GM18873 (cell line): ENCODE results near the gene CSTF3.
"Not testable (repeated sequence)": the region's sequence is repeated elsewhere in the genome, so short reads cannot be mapped to it uniquely, and the experiment has no call there.

Source experiments
- ATAC-seq: cut with Tn5 transposase; IDR thresholded peaks from one replicate; pipeline ENCODE4 v1.9.1; 2021; ENCODE audit warnings: mild to moderate bottlenecking, moderate library complexity, moderate number of reproducible peaks; ENCODE audit not compliant: unreplicated experiment, low FRiP score

CSTF3 gene

DNA sequence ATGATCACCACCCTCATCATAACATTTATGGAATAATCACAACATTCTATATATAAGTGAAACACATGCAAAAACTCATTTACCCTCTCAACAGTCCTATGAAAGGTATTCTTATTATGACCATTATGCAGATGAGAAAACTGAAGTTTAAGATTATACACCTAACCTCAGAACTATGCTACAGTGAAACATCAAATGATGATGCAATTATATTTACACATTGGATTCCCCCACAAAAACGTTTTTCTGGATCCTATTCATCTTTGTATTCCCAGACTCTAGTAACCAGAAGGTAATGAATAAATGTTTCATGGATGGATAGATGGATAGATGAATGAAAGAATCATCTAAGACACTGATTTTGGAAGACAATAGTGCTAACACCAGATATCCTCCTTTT lies 67.1 kb downstream of the CSTF3 start:
- ATAC-seq = no peak

DNA sequence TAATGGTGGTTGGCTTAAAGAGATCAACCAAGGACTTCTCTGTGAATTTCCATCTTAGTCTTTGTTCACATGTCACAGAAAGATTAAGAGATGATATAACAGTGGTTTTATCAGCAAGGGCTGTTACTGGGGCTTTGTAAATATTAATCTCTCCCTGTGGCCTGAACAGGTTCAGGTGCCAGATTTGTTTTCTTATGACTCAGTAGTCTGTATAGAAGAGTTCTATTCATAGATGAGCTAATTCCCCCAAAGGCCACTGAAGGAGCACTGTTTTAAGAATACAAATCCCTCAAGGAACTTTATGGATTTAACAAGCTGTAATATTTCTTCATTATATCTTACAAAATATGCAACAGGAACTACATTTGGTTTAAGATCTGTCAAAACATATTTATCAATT lies 71.5 kb downstream of the CSTF3 start:
- no peak for ATAC-seq

DNA sequence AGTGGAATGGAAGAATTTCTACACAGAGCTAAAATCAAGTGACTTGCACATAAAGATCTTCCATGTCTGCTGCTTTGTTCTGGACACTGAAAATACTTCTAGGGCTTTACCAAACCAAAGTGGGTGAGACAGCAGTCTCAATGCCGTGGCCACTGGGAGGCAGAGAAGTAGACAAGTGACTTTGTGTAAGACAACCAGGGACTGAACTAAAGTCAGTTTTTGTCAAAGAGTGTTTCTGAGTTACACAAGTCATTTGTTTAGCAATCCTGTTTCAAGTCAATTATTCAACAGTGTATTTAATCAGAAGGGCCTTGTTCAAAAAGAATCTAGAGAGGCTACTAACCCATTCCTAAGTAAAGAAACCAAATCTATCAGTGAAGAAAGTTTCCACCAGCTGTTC lies 75.3 kb downstream of the CSTF3 start:
- ATAC-seq = no peak

DNA sequence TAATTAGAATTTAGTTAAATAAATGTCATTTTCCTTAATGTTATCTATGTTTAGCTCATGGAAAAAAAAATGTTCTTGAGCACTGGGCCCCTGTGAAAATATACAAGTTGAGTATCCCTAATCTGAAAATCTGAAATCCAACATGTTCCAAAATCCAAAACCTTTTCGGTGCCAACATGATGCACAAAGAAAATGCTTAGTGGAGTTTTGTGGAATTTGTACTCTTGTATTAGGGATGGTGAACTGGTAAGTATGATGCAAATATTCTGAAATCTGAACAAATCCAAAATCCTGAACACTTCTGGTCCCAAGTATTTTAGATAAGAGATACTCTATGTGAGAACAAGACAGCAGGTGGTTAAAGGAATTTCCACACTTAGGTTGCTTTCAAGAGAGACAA lies 77.4 kb downstream of the CSTF3 start:
- no peak for ATAC-seq

DNA sequence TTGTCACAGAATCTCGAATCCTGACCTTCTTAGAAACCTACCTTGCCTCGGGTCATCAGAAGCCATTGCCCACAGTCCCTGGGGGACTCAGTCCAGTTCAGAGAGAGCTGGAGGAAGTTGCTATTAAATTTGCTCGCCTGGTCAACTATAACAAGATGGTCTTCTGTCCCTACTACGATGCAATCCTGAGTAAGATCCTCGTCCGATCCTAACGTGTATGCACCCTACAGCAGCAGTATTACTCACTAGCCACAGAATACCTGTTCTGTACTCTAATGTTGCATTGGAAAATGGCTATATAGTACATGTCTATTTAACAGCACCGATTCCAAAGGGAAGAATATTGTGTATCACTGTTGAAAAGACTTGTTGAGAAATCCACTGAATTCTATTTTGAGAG lies 88.8 kb downstream of the CSTF3 start:
- no peak for ATAC-seq

DNA sequence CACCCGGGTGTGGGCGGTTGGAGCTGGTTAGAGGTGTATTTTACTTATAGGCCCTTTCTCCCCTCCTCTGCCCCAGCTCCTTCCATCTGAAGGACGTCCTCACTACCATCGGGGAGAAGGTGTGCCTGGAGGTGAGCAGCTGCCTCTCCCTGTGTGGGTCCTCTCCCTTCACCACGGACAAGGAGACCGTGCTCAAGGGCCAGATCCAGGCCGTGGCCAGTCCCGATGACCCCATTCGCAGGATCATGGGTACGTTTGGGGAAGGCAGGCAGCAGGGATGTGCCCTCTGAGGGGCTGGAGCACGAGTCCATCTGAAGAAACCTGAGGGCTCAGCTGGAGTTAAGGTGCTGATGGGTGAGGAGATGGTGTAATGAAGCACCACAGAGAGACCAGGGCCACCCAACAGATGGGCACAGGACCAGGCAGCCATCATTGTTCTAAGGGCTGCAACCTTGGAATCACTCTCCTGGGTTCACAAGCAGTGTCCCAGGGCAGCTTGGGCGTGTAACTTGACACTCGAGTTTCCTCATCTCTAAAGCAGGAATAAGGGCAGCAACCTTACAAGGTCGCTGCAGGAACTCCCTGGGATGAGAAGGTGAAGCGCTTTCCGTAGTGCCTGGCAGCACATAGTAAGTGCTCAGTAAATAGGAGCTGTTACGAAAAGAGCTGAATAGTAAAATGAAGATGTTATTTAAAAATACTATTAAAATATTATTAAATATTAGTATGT lies 92.5 kb downstream of the CSTF3 start:
- ATAC-seq = no peak

DNA sequence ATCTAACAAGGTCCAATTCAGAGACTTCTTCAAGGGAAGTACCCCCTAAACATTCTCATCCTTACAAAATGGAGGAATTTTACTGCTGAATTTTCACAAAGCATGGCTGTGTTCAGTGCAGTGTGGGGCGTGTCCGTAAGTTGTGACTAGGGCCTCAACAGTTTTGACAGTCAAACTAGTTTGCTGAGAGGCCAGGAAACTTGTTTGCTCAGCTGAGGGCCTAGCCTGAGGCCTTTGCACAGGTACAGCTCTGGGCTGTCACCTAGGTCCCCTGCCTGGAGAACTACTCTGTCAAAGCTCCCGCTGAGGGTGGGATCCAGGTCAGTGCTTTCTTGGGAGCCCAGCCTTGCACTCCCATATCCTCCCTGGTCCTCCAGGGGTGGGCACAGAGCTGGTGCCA lies 94.0 kb downstream of the CSTF3 start:
- ATAC-seq = no peak

DNA sequence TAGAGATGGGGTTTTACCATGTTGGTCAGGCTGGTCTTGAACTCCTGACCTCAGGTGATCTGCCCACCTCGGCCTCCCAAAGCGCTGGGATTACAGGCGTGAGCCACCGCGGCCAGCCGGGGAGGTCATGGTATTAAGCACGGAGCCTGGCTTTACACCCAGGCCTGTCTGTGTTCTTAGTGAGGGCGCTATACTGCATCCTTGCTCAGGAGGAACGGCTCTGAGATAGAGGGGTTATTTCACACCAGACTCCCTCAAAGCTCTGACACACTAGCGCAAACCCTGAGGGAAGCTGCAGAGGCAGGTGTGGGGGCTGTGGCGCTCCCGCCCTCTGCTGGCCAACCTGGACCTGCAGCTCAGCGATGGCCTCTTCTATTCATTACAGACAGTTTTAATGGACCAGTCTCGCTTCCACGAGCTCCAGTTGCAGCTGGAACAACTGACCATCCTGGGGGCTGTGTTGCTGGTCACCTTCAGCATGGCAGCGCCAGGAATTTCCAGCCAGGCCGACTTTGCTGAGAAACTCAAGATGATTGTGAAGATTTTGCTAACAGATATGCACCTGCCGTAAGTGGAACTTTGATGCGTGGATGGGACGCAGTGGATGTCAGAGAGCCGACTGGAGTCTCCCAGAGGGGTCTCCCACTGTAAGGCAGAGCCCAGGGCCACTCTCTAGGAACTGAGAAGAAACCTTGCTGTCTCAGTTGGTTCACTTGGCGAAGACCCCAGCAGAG lies 95.7 kb downstream of the CSTF3 start:
- no peak for ATAC-seq

DNA sequence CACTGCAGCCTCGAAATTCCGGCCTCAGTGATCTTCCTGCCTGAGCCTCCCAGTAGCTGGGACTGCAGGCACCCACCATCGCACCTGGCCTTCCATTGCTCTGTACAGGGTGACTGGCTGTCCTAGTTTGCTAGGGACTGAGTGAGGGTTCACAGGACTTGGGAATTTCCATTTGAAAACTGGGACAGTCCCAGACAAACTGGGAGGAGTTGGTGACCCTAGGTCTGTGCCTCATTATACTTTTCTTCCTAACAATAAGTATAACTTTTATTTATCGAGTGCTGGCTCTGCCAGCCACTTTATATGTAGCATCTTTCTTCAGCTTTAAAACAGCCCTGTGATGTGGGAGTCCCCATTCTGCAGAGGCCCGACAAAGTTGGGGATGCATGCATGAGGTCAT lies 96.4 kb downstream of the CSTF3 start:
- ATAC-seq = no peak

DNA sequence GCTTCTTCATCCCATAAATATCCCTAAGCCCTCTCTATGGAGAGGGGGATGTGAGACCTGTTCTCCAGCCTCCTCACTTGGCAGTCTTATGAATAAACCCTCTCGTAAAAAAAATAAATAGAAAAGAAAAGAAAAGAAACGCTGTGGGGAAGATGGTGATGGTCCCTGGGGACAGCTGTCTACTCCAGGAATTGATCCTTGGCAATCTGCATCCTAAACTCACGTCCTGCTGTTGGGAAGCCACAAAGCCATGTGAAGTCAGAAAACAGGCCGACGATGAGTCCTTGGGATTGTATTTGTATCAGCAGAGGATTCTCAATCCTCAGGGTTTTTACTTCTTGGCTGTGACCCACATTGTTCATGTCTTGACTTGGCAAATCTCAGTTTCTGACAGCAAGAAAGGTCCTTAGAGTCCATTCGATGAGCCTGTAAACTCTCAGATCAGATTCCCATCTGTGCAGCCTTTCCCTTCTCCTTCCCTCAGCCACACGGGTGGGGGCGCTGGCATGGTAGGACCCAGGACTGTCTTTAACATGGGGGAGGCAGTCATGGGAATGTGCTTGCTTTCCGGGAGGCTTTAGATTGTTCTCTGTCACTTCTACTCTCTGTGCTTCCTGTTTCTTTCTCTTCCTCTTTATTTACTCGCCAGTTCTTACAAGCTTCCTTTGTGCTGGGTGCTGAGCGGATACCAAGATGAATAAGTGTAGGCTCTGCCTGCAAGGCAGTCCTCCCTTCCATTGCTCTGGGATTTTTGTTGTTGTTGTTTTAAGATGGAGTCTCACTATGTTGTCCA lies 97.1 kb downstream of the CSTF3 start:
- ATAC-seq = no peak

DNA sequence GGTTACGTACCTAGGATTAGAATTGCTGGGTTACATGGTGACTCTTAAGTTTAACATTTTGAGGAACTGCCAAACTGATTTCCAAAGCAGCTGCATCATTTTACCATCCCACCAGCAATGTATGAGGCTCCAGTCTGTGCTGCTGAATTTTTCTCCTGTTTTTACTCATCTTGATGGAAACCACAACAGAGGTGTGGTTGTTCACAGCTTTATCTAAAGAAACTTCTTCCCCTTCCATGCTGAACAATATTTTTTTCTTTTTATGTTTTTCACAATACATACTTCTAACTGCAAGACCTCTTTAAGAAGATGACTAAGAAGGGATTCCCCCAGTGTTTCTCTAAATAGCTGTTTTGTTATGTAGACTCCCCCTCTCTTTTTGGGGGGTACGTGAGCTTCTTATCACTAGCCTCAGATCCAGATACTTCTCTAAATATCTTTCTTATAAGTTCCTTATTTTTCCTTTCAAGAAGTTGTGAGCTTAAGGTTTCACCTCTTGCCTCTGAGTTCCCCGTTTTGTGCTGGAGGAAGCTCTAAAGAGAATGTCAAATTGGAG lies 97.9 kb downstream of the CSTF3 start:
- ATAC-seq = no peak

DNA sequence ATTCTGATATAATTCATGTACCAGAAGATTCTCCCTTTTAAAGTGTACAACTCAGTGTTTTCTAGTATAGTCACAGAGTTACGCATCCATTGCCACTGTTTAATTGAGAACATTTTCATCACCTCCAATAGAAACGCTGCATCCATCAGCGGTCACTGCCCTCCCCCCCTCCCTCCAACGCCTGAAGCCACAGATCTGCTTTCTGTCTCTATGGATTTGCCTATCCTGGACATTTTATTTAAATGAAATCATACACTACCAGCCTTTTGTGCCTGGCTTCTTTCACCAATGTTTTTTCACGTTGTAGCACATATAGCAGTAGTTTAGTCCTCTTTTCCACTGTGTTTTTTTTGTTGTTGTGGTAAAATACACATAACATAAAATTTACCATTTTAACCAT lies 99.1 kb downstream of the CSTF3 start:
- no peak for ATAC-seq

DNA sequence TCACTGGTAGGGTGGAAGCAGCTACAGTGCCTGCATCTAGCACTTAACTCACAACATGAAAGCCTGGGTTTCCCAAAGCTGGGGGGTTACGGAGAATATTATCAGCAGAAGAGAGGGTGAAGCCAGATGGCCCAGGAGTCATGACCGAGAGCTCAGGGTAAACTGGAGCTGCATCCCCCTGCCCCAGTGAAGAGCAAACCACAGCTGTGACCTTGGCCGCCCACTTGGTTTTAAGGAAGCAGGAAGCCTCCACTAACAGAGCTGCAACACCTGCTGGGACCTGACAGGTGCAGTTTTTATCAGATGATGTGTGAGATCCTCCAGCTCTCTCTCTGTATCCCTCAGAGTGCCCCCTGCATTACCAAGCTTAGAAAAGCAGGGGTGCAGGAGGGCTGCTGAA lies 101.0 kb downstream of the CSTF3 start:
- ATAC-seq = no peak

DNA sequence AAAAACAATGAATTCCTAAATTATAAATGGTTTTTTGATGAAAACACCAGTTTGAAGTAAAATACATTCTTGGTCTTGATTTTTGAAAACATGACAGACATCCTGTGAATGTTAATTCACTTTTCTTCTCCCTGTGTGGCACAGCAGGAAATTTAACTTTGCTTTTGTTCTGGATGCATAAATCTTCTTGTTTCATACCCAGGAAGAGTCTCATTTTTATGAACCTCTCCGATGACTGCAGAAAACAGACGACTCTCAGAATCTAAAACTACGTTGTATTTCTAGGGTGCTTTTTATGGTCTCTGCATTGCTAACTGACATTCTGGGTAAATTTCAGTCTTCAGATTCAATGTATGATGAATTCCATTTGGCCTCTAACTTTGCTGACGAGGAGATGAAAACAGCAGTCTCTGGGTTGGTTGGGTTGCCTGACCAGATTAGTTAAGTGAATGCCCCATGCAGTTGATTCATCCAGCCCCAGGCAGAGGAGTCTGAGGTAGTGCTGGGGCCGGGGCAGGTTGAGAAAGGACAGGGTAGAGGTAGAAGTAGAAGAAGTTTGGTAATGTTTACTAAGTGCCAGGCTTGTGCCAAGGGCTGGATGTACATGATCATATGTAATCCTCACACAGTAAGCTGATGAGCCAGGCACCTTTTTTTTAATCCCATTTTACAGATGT lies 101.8 kb downstream of the CSTF3 start:
- no peak for ATAC-seq

DNA sequence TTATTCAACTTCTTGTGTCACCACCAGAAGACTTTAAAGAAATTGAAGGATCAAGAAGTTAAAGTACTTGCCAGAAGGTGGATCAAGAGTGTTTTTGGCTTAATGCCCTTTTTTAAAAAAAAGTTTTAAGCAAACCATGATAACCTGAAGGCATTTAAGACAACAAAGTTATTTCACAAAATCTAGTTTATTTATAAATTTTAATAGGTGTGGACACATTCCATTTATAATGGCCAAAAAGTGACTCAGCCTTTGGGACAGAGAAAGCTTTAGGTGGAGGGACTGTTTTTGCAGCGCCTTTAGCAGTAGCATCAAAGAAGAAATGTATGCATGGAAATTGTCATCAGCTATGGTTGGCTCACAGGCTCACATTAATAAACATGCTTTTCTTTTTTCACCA lies 104.0 kb downstream of the CSTF3 start:
- ATAC-seq = no peak

DNA sequence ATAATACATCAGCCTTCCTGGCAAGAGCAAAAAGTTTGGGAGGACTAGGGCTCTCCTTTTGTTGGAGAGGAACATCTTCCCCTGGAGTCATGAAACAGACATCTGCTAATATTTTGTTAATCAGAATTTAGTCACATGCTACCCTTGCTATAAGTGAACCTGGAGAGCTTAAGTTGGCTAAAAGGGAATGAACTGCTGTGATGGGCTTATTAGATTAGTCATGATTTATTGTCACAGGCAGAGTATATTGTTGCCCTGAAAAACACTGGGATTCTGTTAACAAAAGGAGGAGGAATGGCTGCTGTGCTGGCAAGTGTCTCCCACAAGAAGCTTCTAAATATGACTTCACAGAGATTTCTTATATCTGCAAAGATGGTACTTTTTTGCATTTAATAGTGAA lies 105.9 kb downstream of the CSTF3 start:
- ATAC-seq = no peak

DNA sequence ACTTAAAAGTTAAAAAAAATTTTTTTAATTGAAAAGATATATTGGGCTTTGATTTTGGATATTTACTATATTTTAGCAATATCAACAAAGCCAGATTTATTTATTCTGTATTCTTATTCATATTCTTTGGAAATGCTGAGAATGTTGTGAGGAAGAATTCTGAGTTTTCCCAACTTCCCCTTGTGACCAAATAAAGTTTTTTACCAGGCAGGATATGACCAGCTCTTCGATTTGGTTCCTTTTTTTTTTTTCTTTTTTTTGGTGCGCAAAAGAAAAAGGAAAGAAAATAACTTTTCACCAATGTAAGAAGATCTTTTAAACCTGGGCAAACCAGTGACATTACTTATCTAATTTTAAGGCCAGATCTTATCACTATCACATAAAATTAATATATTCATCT lies 109.0 kb downstream of the CSTF3 start:
- no peak for ATAC-seq

DNA sequence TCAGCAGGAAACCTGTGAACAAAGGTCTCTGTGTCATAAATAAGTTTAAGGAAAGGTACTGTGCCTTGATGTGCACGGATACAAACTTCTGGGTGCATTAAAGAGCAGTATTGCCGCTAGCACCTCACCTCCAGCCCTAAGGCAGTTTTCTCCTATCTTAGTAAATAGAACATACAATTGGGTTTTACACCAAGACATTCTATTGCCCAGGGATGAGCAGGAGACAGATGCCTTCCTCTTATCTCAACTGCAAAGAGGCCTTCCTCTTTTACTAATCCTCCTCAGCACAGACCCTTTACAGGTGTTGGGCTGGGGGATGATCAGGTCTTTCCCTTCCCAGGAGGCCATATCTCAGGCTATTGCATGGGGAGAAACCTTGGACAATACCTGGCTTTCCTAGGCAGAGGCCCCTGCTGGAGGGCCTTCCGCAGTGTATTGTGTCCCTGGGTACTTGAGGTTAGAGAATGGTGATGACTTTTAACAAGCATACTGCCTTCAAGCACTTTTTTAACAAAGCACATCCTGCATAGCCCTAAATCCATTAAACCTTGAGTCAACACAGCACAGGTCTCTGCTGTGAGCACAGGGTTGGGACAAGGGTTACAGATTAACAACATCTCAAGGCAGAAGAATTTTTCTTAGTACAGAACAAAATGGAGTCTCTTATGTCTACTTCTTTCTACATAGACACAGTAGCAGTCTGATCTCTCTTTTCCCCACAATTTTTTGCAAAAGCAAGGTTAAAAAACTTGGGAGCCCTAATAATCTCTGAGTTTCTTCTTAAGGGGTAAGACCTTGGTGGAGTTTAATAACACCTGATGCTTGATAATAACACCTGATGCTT lies 111.5 kb downstream of the CSTF3 start:
- ATAC-seq = not testable (repeated sequence)

DNA sequence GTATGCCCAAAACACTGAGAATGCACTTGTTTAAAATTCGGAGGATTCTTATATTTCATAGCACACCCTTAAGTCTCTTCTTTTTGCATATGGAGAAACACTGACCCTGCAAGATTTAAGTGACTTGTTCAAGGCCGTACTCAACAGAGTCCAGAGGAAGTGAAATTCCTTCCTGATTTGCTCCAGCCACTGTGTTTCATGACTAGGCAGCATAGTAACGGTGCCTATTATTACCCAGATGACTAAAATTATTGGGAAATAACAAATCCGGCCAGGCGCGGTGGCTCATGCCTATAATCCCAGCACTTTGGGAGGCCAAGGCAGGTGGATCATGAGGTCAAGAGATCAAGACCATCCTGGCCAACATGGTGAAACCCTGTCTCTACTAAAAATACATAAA lies 112.6 kb downstream of the CSTF3 start:
- ATAC-seq = not testable (repeated sequence)
